ENCODE data around the gene SPTBN1.

- TF ChIP-seq EZH2phosphoT487 (IDR thresholded peaks at IDR 0.05; ENCODE audit: borderline replicate concordance, low read length) (no peak), CTCF (conservative IDR thresholded peaks at IDR 0.05; ENCODE audit: low read depth, low read length) (no peak)
Observed at GRCh38 chr2:54672590-54673456, 216.7 kb downstream of the SPTBN1 start.

Measured in PC-3 (cell line).